Inflammatory macrophage treated with lipopolysaccharide for 4 hours (primary cell): ENCODE measurements around the gene EMILIN3.
"Not testable (repeated sequence)": the region's sequence is repeated elsewhere in the genome, so short reads cannot be mapped to it uniquely, and the experiment has no call there.

Experiments
- DNase-seq: peaks from one replicate; pipeline ENCODE4 v3.0.0-alpha.2; 2020

Gene EMILIN3

GRCh38 chr20:41314386-41314785 lies 52.2 kb downstream of the EMILIN3 start:
- DNase-seq, result no peak

GRCh38 chr20:41312009-41312408 lies 54.6 kb downstream of the EMILIN3 start:
- not testable (repeated sequence) for DNase-seq
